Activated naive CD4-positive, alpha-beta T cell treated with anti-CD3 and anti-CD28 coated beads, Interleukin-2, amount 10 ng/mL, durations not matched to agents 7 days and 5 days (primary cell): ENCODE measurements around the gene SCIN.
"Not testable (repeated sequence)": the region's sequence is repeated elsewhere in the genome, so short reads cannot be mapped to it uniquely, and the experiment has no call there.

Experiments
- CTCF ChIA-PET: fragments of 350-600 bp; sonication (Branson Sonifier 250); formaldehyde crosslinking; loops from one replicate; lab custom pipeline; 2021; ENCODE audit warnings: antibody characterized with exemption; lab: Charles Lee
- DNase-seq: peaks from one replicate; pipeline ENCODE4 v3.0.0-alpha.2; 2020
- H3K27ac Mint-ChIP-seq: one replicate; pipeline ENCODE4 v1.8.0; 2021; ENCODE audit warnings: mild to moderate bottlenecking, moderate library complexity, mixed read lengths
- H3K27me3 Mint-ChIP-seq: one replicate; pipeline ENCODE4 v1.8.0; 2021; ENCODE audit warnings: mild to moderate bottlenecking, mixed read lengths
- H3K36me3 Mint-ChIP-seq: one replicate; pipeline ENCODE4 v1.8.0; 2021; ENCODE audit warnings: mixed read lengths
- H3K4me1 Mint-ChIP-seq: one replicate; pipeline ENCODE4 v1.8.0; 2021; ENCODE audit warnings: mixed read lengths
- H3K4me3 Mint-ChIP-seq: one replicate; pipeline ENCODE4 v1.8.0; 2021; ENCODE audit warnings: mild to moderate bottlenecking, moderate library complexity, mixed read lengths
- H3K9me3 Mint-ChIP-seq: one replicate; pipeline ENCODE4 v1.8.0; 2021; ENCODE audit warnings: mixed read lengths

The SCIN gene

DNA sequence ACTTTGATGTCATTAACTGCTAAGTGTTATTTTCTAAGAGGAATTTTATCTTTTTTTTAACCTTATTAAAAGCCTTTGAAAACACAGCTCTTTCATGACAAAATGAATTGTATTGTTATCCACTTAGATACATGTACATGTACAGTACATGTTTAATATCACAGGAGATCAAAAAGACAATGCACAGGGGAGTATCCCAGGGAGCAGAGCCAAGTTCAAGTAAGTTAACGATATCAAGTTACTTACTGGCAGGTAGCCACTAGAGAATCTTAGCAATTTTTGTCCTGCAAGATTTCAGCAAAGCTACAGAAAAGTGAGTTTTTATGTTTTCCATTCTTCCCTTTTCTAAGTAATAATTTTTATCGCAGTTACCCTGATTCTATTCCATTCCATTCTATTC, 83.0 kb downstream of the SCIN start:
- Mint-ChIP-seq H3K27ac (no peak overlapping the region), H3K9me3 (no peaks in the 10 kb centered on the region), H3K4me3 (no peak overlapping the region), H3K4me1 (no peaks in the 10 kb centered on the region), H3K27me3 (no peaks in the 10 kb centered on the region), H3K36me3 (no peaks in the 10 kb centered on the region)
- no peak for DNase-seq
- CTCF ChIA-PET: interaction anchor here (0.6 kb wide), 1 partner anchor 1834 kb away, joined by 3 read pairs; no protein-coding TSS in a partner anchor

DNA sequence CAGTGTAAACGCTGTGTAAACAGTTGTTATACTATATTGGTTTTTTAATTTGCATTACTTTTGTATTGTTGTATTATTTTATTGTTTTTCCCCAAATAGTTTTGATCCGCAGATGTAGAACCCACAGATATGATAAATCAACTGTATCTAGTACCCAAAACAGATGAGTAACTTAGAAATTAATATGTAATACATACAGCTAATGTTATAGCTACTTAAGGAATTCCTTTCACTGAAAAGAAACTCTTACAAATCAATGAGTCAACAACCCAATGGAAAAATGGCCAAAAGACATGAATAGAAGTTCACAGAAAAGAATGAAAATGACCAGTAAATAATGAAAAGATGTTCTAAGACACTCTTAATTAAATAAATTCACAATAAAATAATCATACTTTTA, 84.6 kb downstream of the SCIN start:
- Mint-ChIP-seq H3K4me1 (no peaks in the 10 kb centered on the region), H3K36me3 (no peaks in the 10 kb centered on the region), H3K9me3 (no peaks in the 10 kb centered on the region), H3K27ac (no peak overlapping the region), H3K27me3 (no peaks in the 10 kb centered on the region), H3K4me3 (no peak overlapping the region)
- CTCF ChIA-PET: no interaction called here
- DNase-seq: no peak

DNA sequence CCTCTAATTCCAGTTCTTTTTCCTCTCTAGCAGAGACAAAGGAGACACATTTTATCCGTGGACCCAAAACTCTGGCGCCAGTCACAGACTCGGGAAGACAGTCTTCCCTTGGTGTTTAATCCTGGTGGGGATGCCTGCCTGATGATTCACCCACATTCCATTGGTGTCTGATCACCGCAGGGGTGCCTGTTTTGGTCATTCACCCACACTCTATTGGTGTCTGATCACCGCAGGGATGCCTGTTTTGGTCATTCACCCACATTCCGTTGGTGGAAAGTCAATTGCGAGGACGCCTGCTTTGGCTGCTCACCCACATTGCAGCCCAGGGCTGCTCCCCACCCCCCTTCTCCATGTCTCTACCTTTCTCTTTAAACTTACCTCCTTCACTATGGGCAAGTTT, 89.9 kb downstream of the SCIN start:
- H3K36me3 Mint-ChIP-seq, H3K9me3 Mint-ChIP-seq, H3K27ac Mint-ChIP-seq, H3K4me3 Mint-ChIP-seq, H3K27me3 Mint-ChIP-seq, DNase-seq, CTCF ChIA-PET, H3K4me1 Mint-ChIP-seq: not testable (repeated sequence)

DNA sequence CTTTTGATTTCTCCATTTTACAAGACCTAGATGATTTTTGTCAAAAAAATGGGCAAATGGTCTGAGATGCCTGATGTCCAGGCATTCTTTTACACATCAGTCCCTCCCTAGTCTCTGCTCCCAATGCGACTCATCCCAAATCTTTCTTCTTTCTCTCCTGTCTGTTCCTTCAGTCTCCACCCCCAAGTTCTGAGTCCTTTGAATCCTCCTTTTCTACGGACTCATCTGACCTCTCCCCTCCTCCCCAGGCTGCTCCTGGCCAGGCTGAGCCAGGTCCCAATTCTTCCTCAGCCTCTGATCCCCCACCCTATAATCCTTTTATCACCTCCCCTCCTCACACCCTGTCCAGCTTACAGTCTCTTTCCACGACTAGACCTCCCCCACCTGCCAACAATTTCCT, 90.5 kb downstream of the SCIN start:
- H3K4me3 Mint-ChIP-seq, DNase-seq, CTCF ChIA-PET, H3K27me3 Mint-ChIP-seq, H3K27ac Mint-ChIP-seq, H3K36me3 Mint-ChIP-seq, H3K9me3 Mint-ChIP-seq, H3K4me1 Mint-ChIP-seq: not testable (repeated sequence)

DNA sequence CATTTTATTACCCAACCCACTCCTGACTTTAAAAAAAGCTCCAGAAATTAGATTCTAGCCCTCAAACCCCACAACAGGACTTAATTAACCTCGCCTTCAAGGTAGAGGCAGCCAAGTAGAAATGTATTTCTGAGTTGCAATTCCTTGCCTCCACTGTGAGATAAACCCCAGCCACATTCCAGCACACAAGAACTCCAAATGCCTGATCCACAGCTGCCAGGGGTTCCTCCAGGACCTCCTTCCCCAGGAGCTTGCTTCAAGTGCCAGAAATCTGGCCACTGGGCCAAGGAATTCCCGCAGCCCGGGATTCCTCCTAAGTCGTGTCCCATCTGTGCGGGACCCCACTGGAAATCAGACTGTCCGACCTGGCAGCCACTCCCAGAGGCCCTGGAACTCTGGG, 91.1 kb downstream of the SCIN start:
- CTCF ChIA-PET: no interaction called here
- no peaks in the 10 kb centered on the region for H3K27me3 Mint-ChIP-seq

DNA sequence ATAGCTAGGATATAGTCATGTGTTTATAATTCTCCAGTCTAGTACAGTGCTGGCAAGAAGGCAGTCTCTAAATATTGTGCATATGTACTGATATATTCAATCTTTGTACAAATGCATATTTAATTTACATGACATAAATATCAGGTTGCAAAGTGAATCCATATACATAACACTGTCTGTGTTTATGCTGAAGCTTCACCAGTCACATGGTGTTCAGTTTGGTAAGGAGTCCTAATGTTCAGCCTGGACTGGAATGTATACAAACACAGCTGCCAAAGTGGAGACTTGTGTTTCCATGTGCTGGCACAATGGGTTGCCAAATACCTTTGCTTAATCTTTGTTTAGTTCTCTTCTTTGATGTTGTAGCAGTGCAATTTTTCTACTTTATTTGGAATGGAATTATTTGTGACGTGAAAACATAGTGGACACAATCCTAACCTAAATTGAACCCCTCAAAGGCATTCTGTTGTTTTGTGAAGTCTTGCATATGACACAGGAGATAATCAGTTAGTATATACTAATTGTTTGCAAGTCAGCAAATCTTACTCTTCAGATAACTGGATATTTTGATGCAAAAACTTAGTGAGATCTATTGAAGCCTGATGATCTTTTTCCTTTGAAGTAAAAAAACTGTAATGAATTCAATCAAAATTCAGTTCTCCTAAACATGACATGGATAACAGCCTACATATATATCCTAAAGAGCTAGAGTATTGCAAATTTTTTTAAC, 99.6 kb downstream of the SCIN start:
- no peak for DNase-seq
- H3K4me3 Mint-ChIP-seq: no peak overlapping the region
- CTCF ChIA-PET: no interaction called here
- H3K27me3 Mint-ChIP-seq: no peaks in the 10 kb centered on the region
- no peaks in the 10 kb centered on the region for H3K36me3 Mint-ChIP-seq
- peaks cover 6% of the 10 kb centered on the region for H3K4me1 Mint-ChIP-seq
- H3K9me3 Mint-ChIP-seq: no peaks in the 10 kb centered on the region
- no peak overlapping the region for H3K27ac Mint-ChIP-seq

More for the DNA sequence above, 91.1 kb downstream of the SCIN start:
- Mint-ChIP-seq H3K4me3 (no peak overlapping the region), H3K27ac (no peak overlapping the region), H3K4me1 (no peaks in the 10 kb centered on the region), H3K9me3 (no peaks in the 10 kb centered on the region), H3K36me3 (no peaks in the 10 kb centered on the region)
- DNase-seq: no peak

DNA sequence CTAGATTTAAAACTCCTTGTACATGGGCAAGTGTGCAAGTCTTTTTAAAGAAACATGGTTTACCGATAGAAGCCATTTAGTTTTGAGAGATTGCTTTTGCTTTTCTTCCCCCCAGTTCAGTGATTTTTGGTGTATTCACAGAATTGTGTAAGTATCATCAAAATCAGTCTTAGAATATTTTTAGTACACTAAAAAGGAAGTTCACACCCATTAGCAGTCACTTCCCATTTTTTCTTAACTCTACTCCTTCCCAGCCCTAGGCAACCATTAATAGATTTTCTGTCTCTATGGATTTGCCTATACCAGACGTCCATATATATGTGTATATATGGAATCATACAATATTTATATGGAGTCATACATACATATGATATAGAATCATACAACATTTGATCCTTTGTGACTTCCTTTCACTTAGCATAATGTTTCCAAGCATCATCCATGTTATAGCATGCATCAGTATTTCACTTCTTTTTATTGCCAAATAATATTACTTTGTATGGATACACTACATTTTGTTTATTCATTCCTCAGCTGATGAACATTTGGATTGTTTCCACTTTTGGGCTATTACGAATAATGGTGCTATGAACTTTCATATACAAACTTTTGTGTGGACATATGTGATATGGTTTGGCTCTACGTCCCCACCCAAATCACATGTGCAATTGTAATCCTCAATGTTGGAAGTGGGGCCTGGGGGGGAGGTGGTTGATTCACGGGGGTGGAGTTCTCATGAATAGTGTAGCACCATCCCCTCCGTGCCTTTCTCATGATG, 100.4 kb downstream of the SCIN start:
- H3K4me3 Mint-ChIP-seq: no peak overlapping the region
- DNase-seq: no peak
- H3K4me1 Mint-ChIP-seq: peaks cover 8% of the 10 kb centered on the region
- no peaks in the 10 kb centered on the region for H3K27me3 Mint-ChIP-seq
- no peak overlapping the region for H3K27ac Mint-ChIP-seq
- CTCF ChIA-PET: no interaction called here
- H3K36me3 Mint-ChIP-seq: no peaks in the 10 kb centered on the region
- H3K9me3 Mint-ChIP-seq: no peaks in the 10 kb centered on the region

DNA sequence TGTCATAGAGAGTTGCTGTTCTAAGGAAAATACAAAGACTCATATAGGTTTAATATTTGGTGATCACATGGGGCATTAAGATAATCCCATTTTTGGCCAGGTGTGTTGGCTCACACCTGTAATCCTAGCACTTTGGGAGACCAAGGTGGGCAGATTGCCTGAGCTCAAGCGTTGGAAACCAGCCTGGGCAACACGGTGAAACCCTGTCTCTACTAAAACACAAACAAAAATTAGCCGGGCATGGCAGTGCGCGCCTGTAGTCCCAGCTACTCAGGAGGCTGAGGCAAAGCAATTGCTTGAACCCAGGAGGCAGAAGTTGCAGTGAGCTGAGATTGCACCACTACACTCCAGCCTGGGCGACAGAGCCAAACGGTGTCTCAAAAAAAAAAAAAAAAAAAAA, 102.9 kb downstream of the SCIN start:
- CTCF ChIA-PET, H3K4me3 Mint-ChIP-seq, H3K36me3 Mint-ChIP-seq, DNase-seq, H3K4me1 Mint-ChIP-seq, H3K27ac Mint-ChIP-seq, H3K27me3 Mint-ChIP-seq, H3K9me3 Mint-ChIP-seq: not testable (repeated sequence)

DNA sequence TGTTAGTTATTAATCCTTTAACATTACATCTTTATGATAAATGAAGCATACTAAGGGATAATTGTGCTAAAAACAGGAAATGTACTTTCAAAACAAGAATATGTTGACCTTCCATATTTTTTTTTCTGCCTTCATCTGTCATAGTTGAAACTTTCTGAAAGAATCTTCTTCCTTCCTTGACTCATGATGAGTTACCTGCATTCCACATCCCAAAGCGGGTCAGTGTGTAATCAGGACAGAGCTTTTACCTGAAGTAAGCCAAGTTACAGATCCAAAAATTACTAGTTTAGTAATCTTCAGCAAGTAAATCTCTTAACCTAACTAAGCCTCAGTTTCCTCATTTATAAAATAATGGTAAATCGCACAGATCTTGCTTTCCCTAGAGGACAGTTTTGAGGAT, 103.5 kb downstream of the SCIN start:
- no peak for DNase-seq
- Mint-ChIP-seq H3K4me1 (peaks cover 8% of the 10 kb centered on the region), H3K27me3 (no peaks in the 10 kb centered on the region), H3K9me3 (no peaks in the 10 kb centered on the region), H3K27ac (no peak overlapping the region), H3K36me3 (no peaks in the 10 kb centered on the region), H3K4me3 (no peak overlapping the region)
- CTCF ChIA-PET: interaction anchor here (1.2 kb wide), 1 partner anchor 150 kb away, joined by 4 read pairs; no protein-coding TSS in a partner anchor

DNA sequence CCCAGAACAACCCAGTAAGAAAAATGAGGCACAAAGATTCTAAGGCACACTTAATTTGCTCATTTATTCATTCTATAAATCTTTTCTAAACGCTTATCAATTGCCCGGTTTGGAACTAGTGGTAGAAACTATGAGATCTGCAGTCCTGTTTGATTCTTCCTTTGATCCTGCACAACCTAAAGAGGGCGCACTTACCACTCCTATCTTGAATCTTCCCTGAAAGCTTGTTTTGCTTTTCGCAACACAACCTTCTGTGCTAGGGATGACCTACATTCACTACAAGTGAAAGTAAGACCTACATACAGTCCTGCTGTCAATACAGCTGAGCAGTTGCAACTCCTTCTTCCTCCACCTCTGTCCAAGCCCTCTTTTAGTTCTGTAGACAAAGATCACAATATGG, 104.3 kb downstream of the SCIN start:
- Mint-ChIP-seq H3K4me1 (peaks cover 8% of the 10 kb centered on the region), H3K27ac (no peak overlapping the region), H3K9me3 (no peaks in the 10 kb centered on the region), H3K36me3 (no peaks in the 10 kb centered on the region), H3K4me3 (no peak overlapping the region), H3K27me3 (no peaks in the 10 kb centered on the region)
- CTCF ChIA-PET: interaction anchor here (0.8 to 1.6 kb wide), 7 partner anchors 11 to 588 kb away, joined by 3 to 15 read pairs (median 4); no protein-coding TSS in a partner anchor
- DNase-seq: peak; percentile 63

DNA sequence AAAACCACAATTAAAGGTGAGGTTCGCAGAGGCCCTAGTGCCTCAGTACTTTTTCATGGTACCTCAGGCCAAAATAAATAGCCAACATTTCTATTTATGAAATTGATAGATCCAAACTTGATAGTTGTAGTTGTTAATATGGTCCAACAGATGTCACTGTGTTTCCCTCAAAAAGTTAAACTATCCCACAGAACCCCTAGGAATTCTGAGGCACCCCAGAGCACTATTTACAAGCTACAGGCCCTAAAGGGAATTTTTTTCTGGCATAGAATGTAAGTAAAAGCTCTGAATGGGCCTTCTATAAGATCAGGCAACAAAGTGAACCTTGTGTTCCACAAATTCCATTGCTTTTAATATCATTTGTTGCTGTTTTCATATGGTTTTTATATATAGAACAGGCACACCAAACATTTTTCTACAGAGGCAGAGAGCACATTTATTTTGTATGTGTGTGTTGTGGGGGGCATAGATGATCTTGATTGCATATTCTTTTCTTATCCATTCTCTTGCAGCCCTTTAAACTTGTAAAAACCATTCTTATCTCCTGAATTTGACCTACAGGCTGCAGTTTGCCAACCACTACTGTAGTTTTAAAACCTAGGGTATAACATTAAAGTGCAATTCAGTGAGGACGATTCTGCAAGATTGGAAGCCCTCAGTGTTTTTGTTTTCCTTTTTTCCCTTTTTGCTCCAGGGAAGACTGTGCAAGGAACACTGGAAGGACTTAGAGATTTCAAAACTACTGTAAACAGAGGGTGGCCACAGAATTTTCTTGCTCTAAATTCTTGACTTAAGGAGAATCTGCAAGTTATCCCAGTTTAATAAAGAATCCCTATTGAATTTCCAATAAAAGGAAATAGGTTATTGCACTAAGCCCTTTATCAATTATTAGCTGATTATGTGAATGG, 113.4 kb downstream of the SCIN start:
- Mint-ChIP-seq H3K4me3 (no peak overlapping the region), H3K27me3 (peaks cover 3% of the 10 kb centered on the region), H3K36me3 (peaks cover 4% of the 10 kb centered on the region), H3K9me3 (no peaks in the 10 kb centered on the region), H3K27ac (no peak overlapping the region), H3K4me1 (peaks cover 26% of the 10 kb centered on the region)
- CTCF ChIA-PET: interaction anchor here (0.8 to 3.5 kb wide), 3 partner anchors 9 to 578 kb away, joined by 3 to 15 read pairs (median 3); no protein-coding TSS in a partner anchor
- DNase-seq: no peak

DNA sequence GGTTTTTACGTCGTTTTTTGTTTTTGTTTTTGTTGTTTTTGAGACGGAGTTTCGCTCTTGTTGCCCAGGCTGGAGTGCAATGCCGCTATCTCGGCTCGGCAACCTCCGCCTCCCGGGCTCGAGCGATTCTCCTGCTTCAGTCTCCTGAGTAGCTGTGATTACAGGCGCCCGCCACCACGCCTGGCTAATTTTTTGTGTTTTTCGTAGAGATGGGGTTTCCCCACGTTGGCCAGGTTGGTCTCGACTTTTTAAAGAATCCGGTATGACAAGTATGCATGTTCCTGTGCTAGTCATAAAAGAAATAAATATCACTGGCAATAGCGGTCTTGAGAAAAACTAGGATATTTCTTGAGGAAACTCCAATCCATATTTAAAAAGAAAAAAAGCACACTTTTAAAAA, 114.2 kb downstream of the SCIN start:
- peaks cover 31% of the 10 kb centered on the region for H3K4me1 Mint-ChIP-seq
- no peaks in the 10 kb centered on the region for H3K9me3 Mint-ChIP-seq
- no peak for DNase-seq
- CTCF ChIA-PET: interaction anchor here (0.8 to 3.5 kb wide), 3 partner anchors 10 to 577 kb away, joined by 3 to 15 read pairs (median 3); no protein-coding TSS in a partner anchor
- H3K27ac Mint-ChIP-seq: no peak overlapping the region
- peaks cover 3% of the 10 kb centered on the region for H3K27me3 Mint-ChIP-seq
- H3K4me3 Mint-ChIP-seq: no peak overlapping the region
- H3K36me3 Mint-ChIP-seq: peaks cover 7% of the 10 kb centered on the region

DNA sequence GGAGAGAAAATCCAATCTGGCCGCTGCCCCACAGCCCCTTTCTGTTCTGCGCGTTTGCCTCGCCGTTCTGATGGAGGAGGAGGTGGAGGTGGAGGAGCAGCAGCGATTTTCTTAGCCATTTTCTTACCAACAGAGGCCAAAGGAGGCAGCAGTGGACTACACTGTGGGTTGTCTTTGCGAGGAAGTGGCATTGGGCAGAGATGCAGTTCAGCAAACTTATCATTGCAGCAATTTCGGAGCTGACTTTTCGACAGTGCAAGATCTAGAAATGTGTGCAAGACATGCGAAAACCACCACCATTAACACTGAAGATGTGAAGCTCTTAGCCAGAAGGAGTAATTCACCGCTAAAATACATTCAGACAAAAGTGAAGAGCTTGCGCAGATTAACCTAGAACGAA, 115.0 kb downstream of the SCIN start:
- H3K27me3 Mint-ChIP-seq: peaks cover 3% of the 10 kb centered on the region

More for the DNA sequence above, 115.0 kb downstream of the SCIN start:
- H3K4me1 Mint-ChIP-seq: peaks cover 34% of the 10 kb centered on the region
- peak overlapping the region; percentile 5 for H3K27ac Mint-ChIP-seq
- DNase-seq: peak; percentile 44
- H3K4me3 Mint-ChIP-seq: peak overlapping the region; percentile 24
- peaks cover 7% of the 10 kb centered on the region for H3K36me3 Mint-ChIP-seq
- no peaks in the 10 kb centered on the region for H3K9me3 Mint-ChIP-seq
- CTCF ChIA-PET: interaction anchor here (1.0 to 3.5 kb wide), 7 partner anchors 10 to 577 kb away, joined by 3 to 24 read pairs (median 7); no protein-coding TSS in a partner anchor
